Activated naive CD4-positive, alpha-beta T cell treated with anti-CD3 and anti-CD28 coated beads for 36 hours (primary cell): ENCODE data around the gene SEC61B. TPM values are rescaled to one million over a fixed set of nuclear protein-coding genes. Genes with fewer than 3 reads are reported as not detected.

Experiments
- CTCF ChIA-PET: fragments of 350-600 bp; sonication (Branson Sonifier 250); formaldehyde crosslinking; loops from one replicate; lab custom pipeline; 2021; ENCODE audit warnings: antibody characterized with exemption; lab: Charles Lee
- DNase-seq: peaks from one replicate; pipeline ENCODE4 v3.0.0-alpha.2; 2020
- H3K27ac Mint-ChIP-seq: one replicate; pipeline ENCODE4 v1.8.0; 2021; ENCODE audit warnings: mild to moderate bottlenecking, mixed read lengths
- H3K27me3 Mint-ChIP-seq: one replicate; pipeline ENCODE4 v1.8.0; 2021; ENCODE audit warnings: low read depth, mixed read lengths
- H3K36me3 Mint-ChIP-seq: one replicate; pipeline ENCODE4 v1.8.0; 2021; ENCODE audit warnings: low read depth, mixed read lengths
- H3K4me1 Mint-ChIP-seq: one replicate; pipeline ENCODE4 v1.8.0; 2021; ENCODE audit warnings: low read depth, mixed read lengths
- H3K4me3 Mint-ChIP-seq: one replicate; pipeline ENCODE4 v1.8.0; 2021; ENCODE audit warnings: mild to moderate bottlenecking, moderate library complexity, mixed read lengths
- H3K9me3 Mint-ChIP-seq: one replicate; pipeline ENCODE4 v1.8.0; 2021; ENCODE audit warnings: mixed read lengths
- intact Hi-C: fragments of 100-400 bp; cut with micrococcal nuclease; formaldehyde crosslinking; loops from one replicate; pipeline ENCODE4 v1.15.1; 2023
- total RNA-seq, 2 experiments: library from RNA; stranded (reverse); gene quantifications; one replicate each; pipeline ENCODE4 v1.2.3, GENCODE V29; 2021

The SEC61B gene
- total RNA-seq, 2 experiments from 2014 or later: 105 TPM

GRCh38 chr9:99239341-99240060 lies 17.4 kb downstream of the SEC61B start:
- Mint-ChIP-seq H3K4me1 (peaks cover 15% of the 10 kb centered on the region), H3K4me3 (no peak overlapping the region), H3K36me3 (peaks cover 20% of the 10 kb centered on the region), H3K9me3 (no peaks in the 10 kb centered on the region), H3K27ac (no peak overlapping the region), H3K27me3 (no peaks in the 10 kb centered on the region)
- CTCF ChIA-PET: interaction anchor here (1.2 to 1.9 kb wide), 2 partner anchors 8 to 14 kb away, joined by 3 to 9 read pairs; no protein-coding TSS in a partner anchor
- DNase-seq: no peak
- intact Hi-C loops: no loop called here

- CTCF ChIA-PET: interaction anchor here (0.6 to 1.9 kb wide), 3 partner anchors 10 to 395 kb away, joined by 3 to 9 read pairs (median 3); partner anchors contain the start of genes ALG2 and SEC61B
- Mint-ChIP-seq H3K36me3 (peaks cover 20% of the 10 kb centered on the region), H3K27ac (no peak overlapping the region), H3K9me3 (no peaks in the 10 kb centered on the region), H3K4me1 (peaks cover 8% of the 10 kb centered on the region), H3K4me3 (no peak overlapping the region), H3K27me3 (no peaks in the 10 kb centered on the region)
- no peak for DNase-seq
- intact Hi-C loops: no loop called here
Measured at GRCh38 chr9:99241106-99241505, 19.0 kb downstream of the SEC61B start.

GRCh38 chr9:99244344-99245260 lies 22.5 kb downstream of the SEC61B start:
- Mint-ChIP-seq H3K4me3 (no peak overlapping the region), H3K27me3 (no peaks in the 10 kb centered on the region), H3K36me3 (peaks cover 15% of the 10 kb centered on the region), H3K4me1 (peaks cover 2% of the 10 kb centered on the region), H3K9me3 (no peaks in the 10 kb centered on the region), H3K27ac (no peak overlapping the region)
- DNase-seq: no peak
- intact Hi-C loops: no loop called here
- CTCF ChIA-PET: interaction anchor here (1.5 kb wide), 1 partner anchor 60 kb away, joined by 3 read pairs; no protein-coding TSS in a partner anchor

- Mint-ChIP-seq H3K27ac (no peak overlapping the region), H3K36me3 (no peaks in the 10 kb centered on the region), H3K4me1 (peaks cover 29% of the 10 kb centered on the region), H3K4me3 (no peak overlapping the region), H3K27me3 (peaks cover 3% of the 10 kb centered on the region), H3K9me3 (no peaks in the 10 kb centered on the region)
- DNase-seq: peak; percentile 26
- CTCF ChIA-PET: no interaction called here
- intact Hi-C loops: loop anchor here (5.0 to 10.0 kb wide), 5 partner anchors 132 to 845 kb away; partner anchors contain the start of genes ERP44, INVS and STX17
Measured at GRCh38 chr9:99249619-99250018, 27.5 kb downstream of the SEC61B start.

- Mint-ChIP-seq H3K4me1 (peaks cover 34% of the 10 kb centered on the region), H3K36me3 (no peaks in the 10 kb centered on the region), H3K27me3 (peaks cover 10% of the 10 kb centered on the region), H3K4me3 (no peak overlapping the region), H3K27ac (no peak overlapping the region), H3K9me3 (no peaks in the 10 kb centered on the region)
- CTCF ChIA-PET: no interaction called here
- intact Hi-C loops: loop anchor here (5.0 to 10.0 kb wide), 5 partner anchors 134 to 844 kb away; partner anchors contain the start of genes ERP44, INVS and STX17
- DNase-seq: no peak
Measured at GRCh38 chr9:99251157-99251556, 29.1 kb downstream of the SEC61B start.

- H3K36me3 Mint-ChIP-seq: no peaks in the 10 kb centered on the region
- no peaks in the 10 kb centered on the region for H3K9me3 Mint-ChIP-seq
- peak overlapping the region; percentile 44 for H3K4me3 Mint-ChIP-seq
- intact Hi-C loops: loop anchor here (1.0 to 10.0 kb wide), 8 partner anchors 17 to 842 kb away; partner anchors contain the start of genes ERP44, INVS, SEC61B and STX17
- peaks cover 18% of the 10 kb centered on the region for H3K27me3 Mint-ChIP-seq
- peak overlapping the region; percentile 84 for H3K27ac Mint-ChIP-seq
- CTCF ChIA-PET: interaction anchor here (0.9 kb wide), 1 partner anchor 12 kb away, joined by 3 read pairs; no protein-coding TSS in a partner anchor
- DNase-seq: peak; percentile 64
- H3K4me1 Mint-ChIP-seq: peaks cover 34% of the 10 kb centered on the region
Measured at GRCh38 chr9:99253134-99253533, 31.1 kb downstream of the SEC61B start.

- Mint-ChIP-seq H3K4me1 (peaks cover 34% of the 10 kb centered on the region), H3K36me3 (no peaks in the 10 kb centered on the region), H3K9me3 (no peaks in the 10 kb centered on the region), H3K4me3 (peak overlapping the region; percentile 44), H3K27me3 (peaks cover 18% of the 10 kb centered on the region), H3K27ac (peak overlapping the region; percentile 84)
- CTCF ChIA-PET: interaction anchor here (0.9 to 1.1 kb wide), 4 partner anchors 9 to 22 kb away, joined by 3 to 5 read pairs (median 3); no protein-coding TSS in a partner anchor
- DNase-seq: peak; percentile 96
- intact Hi-C loops: loop anchor here (1.0 to 10.0 kb wide), 13 partner anchors 12 to 841 kb away; partner anchors contain the start of genes ERP44, INVS, SEC61B and STX17
Measured at GRCh38 chr9:99253772-99254431, 31.8 kb downstream of the SEC61B start.

- CTCF ChIA-PET: no interaction called here
- intact Hi-C loops: loop anchor here (2.0 to 10.0 kb wide), 2 partner anchors 199 to 839 kb away; partner anchors contain the start of genes ERP44 and INVS
- Mint-ChIP-seq H3K4me1 (peaks cover 34% of the 10 kb centered on the region), H3K27ac (no peak overlapping the region), H3K4me3 (no peak overlapping the region), H3K9me3 (no peaks in the 10 kb centered on the region), H3K27me3 (peaks cover 18% of the 10 kb centered on the region), H3K36me3 (no peaks in the 10 kb centered on the region)
- DNase-seq: no peak
Measured at GRCh38 chr9:99255651-99256050, 33.6 kb downstream of the SEC61B start.

- H3K4me1 Mint-ChIP-seq: peaks cover 28% of the 10 kb centered on the region
- CTCF ChIA-PET: interaction anchor here (0.6 to 3.1 kb wide), 4 partner anchors 8 to 94 kb away, joined by 3 to 11 read pairs (median 4); no protein-coding TSS in a partner anchor
- no peak for DNase-seq
- H3K36me3 Mint-ChIP-seq: no peaks in the 10 kb centered on the region
- peaks cover 17% of the 10 kb centered on the region for H3K27me3 Mint-ChIP-seq
- H3K4me3 Mint-ChIP-seq: no peak overlapping the region
- intact Hi-C loops: loop anchor here (10.0 kb wide), 1 partner anchor 837 kb away; the partner anchor contains the start of genes ERP44 and INVS
- no peak overlapping the region for H3K27ac Mint-ChIP-seq
- H3K9me3 Mint-ChIP-seq: no peaks in the 10 kb centered on the region
Measured at GRCh38 chr9:99257723-99258389, 35.8 kb downstream of the SEC61B start.

- CTCF ChIA-PET: interaction anchor here (0.5 to 3.1 kb wide), 6 partner anchors 13 to 1182 kb away, joined by 3 to 11 read pairs (median 4); no protein-coding TSS in a partner anchor
- DNase-seq: peak; percentile 73
Measured at GRCh38 chr9:99259231-99259918, 37.3 kb downstream of the SEC61B start.

More at GRCh38 chr9:99259231-99259918, 37.3 kb downstream of the SEC61B start:
- Mint-ChIP-seq H3K4me1 (peaks cover 17% of the 10 kb centered on the region), H3K9me3 (no peaks in the 10 kb centered on the region), H3K27ac (no peak overlapping the region), H3K27me3 (peaks cover 17% of the 10 kb centered on the region), H3K36me3 (no peaks in the 10 kb centered on the region), H3K4me3 (no peak overlapping the region)
- intact Hi-C loops: loop anchor here (10.0 kb wide), 1 partner anchor 835 kb away; the partner anchor contains the start of genes ERP44 and INVS
